Erythroblast (primary cell): ENCODE measurements around the gene ZC3H18.

Source experiments
- GATA1 ChIP-seq: IDR thresholded peaks from 2 replicates; pipeline ENCODE4 v1.6.1; 2011; ENCODE audit warnings: low read depth, mild to moderate bottlenecking, control low read depth, low read length, moderate library complexity
- POLR2A ChIP-seq: IDR thresholded peaks from 2 replicates; pipeline ENCODE4 v1.6.1; 2011; ENCODE audit warnings: mild to moderate bottlenecking, low read length

DNA sequence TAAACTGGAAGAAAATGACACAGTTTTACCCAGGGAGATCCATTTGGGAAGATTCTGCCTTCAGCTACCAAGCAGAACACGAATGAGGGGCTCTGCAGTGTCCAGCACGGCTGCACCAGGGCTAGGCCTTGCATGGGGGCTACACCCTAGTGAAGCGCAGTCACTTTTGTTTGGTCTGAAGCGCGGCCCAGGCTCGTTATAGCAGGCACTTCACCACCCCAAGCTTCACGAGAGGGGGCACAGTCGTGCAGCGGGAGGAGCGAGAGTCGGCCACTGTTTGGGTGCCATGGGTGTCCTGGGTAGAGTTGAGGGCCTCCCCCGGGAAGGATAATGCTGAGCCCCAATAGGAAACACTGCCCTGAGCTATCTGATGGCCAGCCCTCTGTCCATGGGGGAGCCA lies 46.5 kb downstream of the ZC3H18 start:
- TF ChIP-seq POLR2A (no peak), GATA1 (no peak)
